COLO668 (cell line): ENCODE results near the gene GPR17.

ENCODE experiments used
- DNase-seq: peaks from one replicate; lab custom pipeline; 2025; ENCODE audit not compliant: unreplicated experiment; lab: John Stamatoyannopoulos, UW

The GPR17 gene

GRCh38 chr2:127645395-127646291 lies at the start of gene GPR17:
TSS of gene GPR17 (plus strand) at chr2:127646153. CDS start at chr2:127650736, 4,583 bp downstream.
- no peak for DNase-seq

GRCh38 chr2:127596311-127597045 lies 49.5 kb upstream of the GPR17 start:
- no peak for DNase-seq

- no peak for DNase-seq
These were observed 48.6 kb upstream of the GPR17 start for GRCh38 chr2:127597046-127597983.

- no peak for DNase-seq
These were observed 48.0 kb upstream of the GPR17 start for GRCh38 chr2:127597984-127598380.

GRCh38 chr2:127598711-127599110 lies 47.2 kb upstream of the GPR17 start:
- DNase-seq = no peak

- no peak for DNase-seq
These were observed 46.7 kb upstream of the GPR17 start for GRCh38 chr2:127599211-127599610.

- DNase-seq = no peak
These were observed 41.0 kb upstream of the GPR17 start for GRCh38 chr2:127604986-127605385.

GRCh38 chr2:127605691-127606263 lies 40.2 kb upstream of the GPR17 start:
- DNase-seq = no peak

GRCh38 chr2:127606625-127607398 lies 39.1 kb upstream of the GPR17 start:
- DNase-seq = no peak

GRCh38 chr2:127607399-127607908 lies 38.5 kb upstream of the GPR17 start:
- no peak for DNase-seq

GRCh38 chr2:127608061-127609030 lies 37.6 kb upstream of the GPR17 start:
- no peak for DNase-seq

GRCh38 chr2:127609031-127609751 lies 36.8 kb upstream of the GPR17 start:
- DNase-seq = no peak

GRCh38 chr2:127609818-127610217 lies 36.1 kb upstream of the GPR17 start:
- DNase-seq = no peak

GRCh38 chr2:127610561-127610960 lies 35.4 kb upstream of the GPR17 start:
- DNase-seq = no peak

GRCh38 chr2:127611076-127611925 lies 34.7 kb upstream of the GPR17 start:
- no peak for DNase-seq

- no peak for DNase-seq
These were observed 33.7 kb upstream of the GPR17 start for GRCh38 chr2:127612111-127612822.
